Measurements from ENCODE around the gene SPR.

DNA sequence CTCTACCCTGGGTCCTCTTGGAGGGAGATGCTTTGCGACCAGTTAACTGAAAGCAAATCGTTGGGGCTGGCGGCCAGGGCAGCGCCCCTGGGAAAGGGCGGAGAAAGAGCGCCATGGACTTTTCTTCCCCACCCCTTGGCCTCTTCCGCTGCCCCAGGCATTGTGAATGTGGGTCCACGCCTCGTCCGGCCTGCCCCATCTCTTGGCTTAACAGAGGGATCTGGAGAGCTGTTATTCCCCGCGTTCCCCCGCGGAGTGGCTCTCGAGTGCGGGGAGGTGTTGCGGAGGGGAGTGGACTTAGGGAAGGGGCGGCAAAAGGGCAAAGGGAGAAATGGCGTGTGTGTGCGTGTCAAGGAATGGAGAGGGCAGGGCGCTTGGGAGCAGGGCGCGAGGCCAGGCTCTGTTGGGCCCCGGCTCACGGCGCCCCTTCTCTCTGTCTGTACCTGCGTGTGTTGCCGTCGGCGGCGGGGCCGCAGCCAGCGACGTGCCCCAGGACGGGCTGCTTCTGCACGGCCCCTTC lies 36.7 kb downstream of the SPR start:
- TF ChIP-seq POLR2A (IDR thresholded peaks at IDR 0.05; ENCODE audit: low read depth, low read length), result no peak
- TF ChIP-seq, protein P1, sequence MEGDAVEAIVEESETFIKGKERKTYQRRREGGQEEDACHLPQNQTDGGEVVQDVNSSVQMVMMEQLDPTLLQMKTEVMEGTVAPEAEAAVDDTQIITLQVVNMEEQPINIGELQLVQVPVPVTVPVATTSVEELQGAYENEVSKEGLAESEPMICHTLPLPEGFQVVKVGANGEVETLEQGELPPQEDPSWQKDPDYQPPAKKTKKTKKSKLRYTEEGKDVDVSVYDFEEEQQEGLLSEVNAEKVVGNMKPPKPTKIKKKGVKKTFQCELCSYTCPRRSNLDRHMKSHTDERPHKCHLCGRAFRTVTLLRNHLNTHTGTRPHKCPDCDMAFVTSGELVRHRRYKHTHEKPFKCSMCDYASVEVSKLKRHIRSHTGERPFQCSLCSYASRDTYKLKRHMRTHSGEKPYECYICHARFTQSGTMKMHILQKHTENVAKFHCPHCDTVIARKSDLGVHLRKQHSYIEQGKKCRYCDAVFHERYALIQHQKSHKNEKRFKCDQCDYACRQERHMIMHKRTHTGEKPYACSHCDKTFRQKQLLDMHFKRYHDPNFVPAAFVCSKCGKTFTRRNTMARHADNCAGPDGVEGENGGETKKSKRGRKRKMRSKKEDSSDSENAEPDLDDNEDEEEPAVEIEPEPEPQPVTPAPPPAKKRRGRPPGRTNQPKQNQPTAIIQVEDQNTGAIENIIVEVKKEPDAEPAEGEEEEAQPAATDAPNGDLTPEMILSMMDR (conservative IDR thresholded peaks at IDR 0.05; ENCODE audit: low read depth, low read length), result no peak
- TF ChIP-seq RCOR1 (IDR thresholded peaks at IDR 0.05; ENCODE audit: insufficient replicate concordance, low read length), result no peak
- TF ChIP-seq, protein P2, sequence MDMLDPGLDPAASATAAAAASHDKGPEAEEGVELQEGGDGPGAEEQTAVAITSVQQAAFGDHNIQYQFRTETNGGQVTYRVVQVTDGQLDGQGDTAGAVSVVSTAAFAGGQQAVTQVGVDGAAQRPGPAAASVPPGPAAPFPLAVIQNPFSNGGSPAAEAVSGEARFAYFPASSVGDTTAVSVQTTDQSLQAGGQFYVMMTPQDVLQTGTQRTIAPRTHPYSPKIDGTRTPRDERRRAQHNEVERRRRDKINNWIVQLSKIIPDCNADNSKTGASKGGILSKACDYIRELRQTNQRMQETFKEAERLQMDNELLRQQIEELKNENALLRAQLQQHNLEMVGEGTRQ (IDR thresholded peaks at IDR 0.05; ENCODE audit: low read depth, low read length), result no peak
- TF ChIP-seq RAD21 (IDR thresholded peaks at IDR 0.05; ENCODE audit: low read length), result no peak
- TF ChIP-seq SMC3 (IDR thresholded peaks at IDR 0.05; ENCODE audit: low read depth, low read length), result no peak
- TF ChIP-seq BHLHE40 (IDR thresholded peaks at IDR 0.05; ENCODE audit: low read depth, low read length), result no peak
- TF ChIP-seq RFX5 (IDR thresholded peaks at IDR 0.05; ENCODE audit: low read depth, low read length), result no peak
- TF ChIP-seq CEBPB (IDR thresholded peaks at IDR 0.05; ENCODE audit: low read depth, low read length), result no peak
- TF ChIP-seq MAFK (IDR thresholded peaks at IDR 0.05; ENCODE audit: low read depth, low read length), result no peak
- no peak for TF ChIP-seq MXI1 (IDR thresholded peaks at IDR 0.05; ENCODE audit: borderline replicate concordance, low read depth, low read length)
